Trophoblast cell (in vitro differentiated cells and primary cell): ENCODE data around the gene IGF2R.

Source experiments
- DNase-seq, 2 donors: peaks; one replicate each; pipeline ENCODE4 v3.0.0-alpha.2; 2016
- H2AFZ ChIP-seq: 2 replicates; pipeline ENCODE4 v1.6.1; 2013; ENCODE audit warnings: low read length, moderate library complexity, mild to moderate bottlenecking; ENCODE audit not compliant: insufficient read depth, poor library complexity
- H2AK5ac ChIP-seq: 2 replicates; pipeline ENCODE4 v1.6.1; 2013; ENCODE audit warnings: mild to moderate bottlenecking, low read length
- H2BK120ac ChIP-seq: 2 replicates; pipeline ENCODE4 v1.6.1; 2013; ENCODE audit warnings: low read length, mild to moderate bottlenecking, moderate library complexity; ENCODE audit not compliant: insufficient read depth, poor library complexity
- H2BK12ac ChIP-seq: 2 replicates; pipeline ENCODE4 v1.6.1; 2013; ENCODE audit warnings: mild to moderate bottlenecking, low read length, moderate library complexity
- H2BK5ac ChIP-seq: 2 replicates; pipeline ENCODE4 v1.6.1; 2013; ENCODE audit warnings: low read length, low read depth, moderate library complexity, mild to moderate bottlenecking; ENCODE audit not compliant: poor library complexity
- H3K14ac ChIP-seq: 2 replicates; pipeline ENCODE4 v1.6.1; 2013; ENCODE audit warnings: mild to moderate bottlenecking, low read length
- H3K18ac ChIP-seq: 2 replicates; pipeline ENCODE4 v1.6.1; 2013; ENCODE audit warnings: mild to moderate bottlenecking, low read length
- H3K23ac ChIP-seq: 2 replicates; pipeline ENCODE4 v1.6.1; 2013; ENCODE audit warnings: low read length
- H3K27ac ChIP-seq: 2 replicates; pipeline ENCODE4 v1.5.1; 2013; ENCODE audit warnings: low read depth, mild to moderate bottlenecking, inconsistent platforms, low read length, moderate library complexity
- H3K27me3 ChIP-seq: 2 replicates; pipeline ENCODE4 v1.6.1; 2013; ENCODE audit warnings: inconsistent platforms, mild to moderate bottlenecking, low read length, moderate library complexity; ENCODE audit not compliant: insufficient read depth
- H3K36me3 ChIP-seq, 2 experiments: 1 replicate in 1 of 2; 2 replicates in 1 of 2; pipeline ENCODE4 v1.6.1; 2013; ENCODE audit warnings: low read length in 2 of 2, mild to moderate bottlenecking in 2 of 2, moderate library complexity in 1 of 2; ENCODE audit not compliant: insufficient read depth in 2 of 2, control insufficient read depth in 1 of 2
- H3K4ac ChIP-seq: 2 replicates; pipeline ENCODE4 v1.6.1; 2013; ENCODE audit warnings: low read depth, mild to moderate bottlenecking, low read length, moderate library complexity
- H3K4me1 ChIP-seq, 2 experiments: 1 replicate in 1 of 2; 2 replicates in 1 of 2; pipeline ENCODE4 v1.6.1; 2013; ENCODE audit warnings: low read length in 2 of 2, mild to moderate bottlenecking in 2 of 2, moderate library complexity in 1 of 2; ENCODE audit not compliant: insufficient read depth in 2 of 2, control insufficient read depth in 1 of 2
- H3K4me2 ChIP-seq: 2 replicates; pipeline ENCODE4 v1.6.1; 2013; ENCODE audit warnings: inconsistent platforms, mild to moderate bottlenecking, low read length, moderate library complexity
- H3K4me3 ChIP-seq: 2 replicates; pipeline ENCODE4 v1.5.1; 2013; ENCODE audit warnings: mild to moderate bottlenecking, low read depth, low read length, inconsistent platforms
- H3K79me1 ChIP-seq: one replicate; pipeline ENCODE4 v1.6.1; 2013; ENCODE audit warnings: low read length
- H3K79me2 ChIP-seq: 2 replicates; pipeline ENCODE4 v1.6.1; 2013; ENCODE audit warnings: low read length, mild to moderate bottlenecking; ENCODE audit not compliant: control insufficient read depth, insufficient read depth, poor library complexity
- H3K9ac ChIP-seq: 2 replicates; pipeline ENCODE4 v1.6.1; 2013; ENCODE audit warnings: mild to moderate bottlenecking, low read length
- H3K9me3 ChIP-seq: 2 replicates; pipeline ENCODE4 v1.6.1; 2013; ENCODE audit warnings: low read depth, mild to moderate bottlenecking, control low read depth, inconsistent platforms, low read length; ENCODE audit not compliant: insufficient read depth
- H4K12ac ChIP-seq: 2 replicates; pipeline ENCODE4 v1.6.1; 2013; ENCODE audit warnings: low read depth, mild to moderate bottlenecking, low read length, moderate library complexity
- H4K8ac ChIP-seq: 2 replicates; pipeline ENCODE4 v1.6.1; 2013; ENCODE audit warnings: low read depth, mild to moderate bottlenecking, low read length, moderate library complexity
- H4K91ac ChIP-seq: one replicate; pipeline ENCODE4 v1.6.1; 2013; ENCODE audit warnings: low read depth, mild to moderate bottlenecking, low read length, moderate library complexity
- WGBS: extraction: QIAGEN DNeasy Blood & Tissue Kit; methylation state at CpG from one replicate; pipeline ENCODE4 v1.1.7; 2013; ENCODE audit warnings: missing lambda C conversion rate; ENCODE audit not compliant: insufficient read length, insufficient coverage; ENCODE audit errors: extremely low coverage; 5-methylcytosine and 5-hydroxymethylcytosine counted together

IGF2R gene

DNA sequence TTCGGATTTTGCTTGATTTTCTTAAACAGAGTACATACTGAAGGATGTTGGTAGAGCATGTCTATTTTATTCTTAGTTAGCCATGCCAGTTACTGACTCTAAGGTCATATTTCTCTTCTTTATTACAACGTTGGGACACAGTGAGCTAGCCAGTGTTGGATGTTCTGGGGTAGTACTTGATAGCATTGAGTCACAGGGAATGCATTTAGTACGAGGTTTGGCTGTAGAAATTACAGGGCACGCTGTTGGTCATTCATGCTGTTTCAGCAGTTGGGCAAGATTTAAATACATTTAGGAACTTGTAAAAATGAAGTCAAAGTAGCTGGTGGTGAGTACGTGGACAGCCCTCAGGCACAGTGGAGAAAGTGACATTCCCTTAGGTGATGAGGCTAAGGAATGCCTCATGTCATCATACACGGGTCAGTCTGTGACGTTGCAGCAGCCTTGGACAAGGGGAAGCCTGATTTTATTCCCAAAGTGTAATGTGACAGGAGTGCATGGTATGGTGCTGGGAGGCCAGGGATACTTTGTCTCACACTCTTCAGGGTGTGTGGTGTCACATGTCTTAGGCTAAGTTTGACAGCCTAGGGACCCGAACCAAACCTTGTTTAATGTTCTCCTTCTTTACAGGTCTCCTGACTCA is 95.0 kb downstream of the IGF2R start:
- Histone ChIP-seq H2AFZ (no peak overlapping the region), H3K18ac (no peak overlapping the region), H2BK5ac (no peak overlapping the region), H3K14ac (no peak overlapping the region), H3K9me3 (peaks cover 1% of the 10 kb centered on the region), H3K4me1 (no peaks in the 10 kb centered on the region), H3K36me3 (peaks cover 61 to 71% of the 10 kb centered on the region in 2 experiments), H3K27me3 (no peaks in the 10 kb centered on the region), H3K27ac (no peak overlapping the region), H3K23ac (no peak overlapping the region), H2BK120ac (no peak overlapping the region), H4K91ac (no peak overlapping the region), H3K9ac (no peak overlapping the region), H3K4ac (no peak overlapping the region), H3K4me3 (no peak overlapping the region), H3K79me2 (no peaks in the 10 kb centered on the region), H3K4me2 (no peak overlapping the region), H2AK5ac (no peak overlapping the region), H2BK12ac (no peak overlapping the region), H4K8ac (no peak overlapping the region), H3K79me1 (no peaks in the 10 kb centered on the region), H4K12ac (no peak overlapping the region)
- peak; percentile 96 to 98 for DNase-seq
- no CpG with 5 or more reads among the region's 8 CpGs for WGBS

GRCh38 chr6:160065200-160065599 is 96.3 kb downstream of the IGF2R start:
- no peak for DNase-seq
- no CpG with 5 or more reads among the region's 9 CpGs for WGBS
- Histone ChIP-seq H3K27ac (no peak overlapping the region), H2BK120ac (no peak overlapping the region), H4K8ac (no peak overlapping the region), H2AFZ (no peak overlapping the region), H3K4me3 (no peak overlapping the region), H3K9me3 (peaks cover 1% of the 10 kb centered on the region), H4K91ac (no peak overlapping the region), H3K27me3 (no peaks in the 10 kb centered on the region), H2BK5ac (no peak overlapping the region), H3K79me1 (no peaks in the 10 kb centered on the region), H3K18ac (no peak overlapping the region), H3K36me3 (peaks cover 63 to 71% of the 10 kb centered on the region in 2 experiments), H2BK12ac (no peak overlapping the region), H3K4me1 (no peaks in the 10 kb centered on the region), H2AK5ac (no peak overlapping the region), H3K4me2 (no peak overlapping the region), H3K9ac (no peak overlapping the region), H3K4ac (no peak overlapping the region), H3K23ac (no peak overlapping the region), H3K14ac (no peak overlapping the region), H3K79me2 (no peaks in the 10 kb centered on the region), H4K12ac (no peak overlapping the region)

DNA sequence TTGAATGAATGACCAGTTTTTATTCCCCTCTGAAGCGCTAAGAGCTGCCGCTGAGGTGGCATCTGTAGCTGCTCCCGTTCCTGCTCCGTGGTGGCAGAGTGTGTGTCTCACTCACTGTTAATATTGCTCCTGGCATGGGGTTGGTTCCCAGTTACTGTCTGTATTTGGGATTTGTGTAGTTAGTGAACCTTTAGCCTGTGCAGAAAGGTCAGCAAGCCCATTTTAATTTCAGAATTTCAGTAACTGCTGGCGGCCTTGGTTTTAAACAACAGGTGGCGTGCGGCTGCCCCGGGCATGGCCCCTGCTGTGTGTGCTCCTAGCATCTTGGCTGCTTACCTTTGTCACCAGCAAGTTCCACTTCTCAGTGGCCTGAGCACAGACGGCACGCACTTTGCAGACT is 98.7 kb downstream of the IGF2R start:
- H3K14ac ChIP-seq = no peak overlapping the region
- no peaks in the 10 kb centered on the region for H3K4me1 ChIP-seq
- WGBS = no CpG with 5 or more reads among the region's 10 CpGs

GRCh38 chr6:160068346-160068745 is 99.5 kb downstream of the IGF2R start:
- H3K4me1 ChIP-seq = no peaks in the 10 kb centered on the region
- H3K4me3 ChIP-seq = no peak overlapping the region
- no peak overlapping the region for H4K91ac ChIP-seq
- no peak overlapping the region for H2BK12ac ChIP-seq
- no peak overlapping the region for H2AK5ac ChIP-seq
- H3K36me3 ChIP-seq = peaks cover 70 to 79% of the 10 kb centered on the region in 2 experiments
- H3K27ac ChIP-seq = no peak overlapping the region
- no peaks in the 10 kb centered on the region for H3K27me3 ChIP-seq
- no peak overlapping the region for H2BK120ac ChIP-seq
- H2AFZ ChIP-seq = no peak overlapping the region
- H3K18ac ChIP-seq = no peak overlapping the region
- H3K79me2 ChIP-seq = no peaks in the 10 kb centered on the region
- H3K9ac ChIP-seq = no peak overlapping the region
- H2BK5ac ChIP-seq = no peak overlapping the region
- WGBS = no CpG with 5 or more reads among the region's 7 CpGs
- peaks cover 1% of the 10 kb centered on the region for H3K9me3 ChIP-seq
- H4K12ac ChIP-seq = no peak overlapping the region
- no peaks in the 10 kb centered on the region for H3K79me1 ChIP-seq
- no peak overlapping the region for H3K4ac ChIP-seq
- no peak overlapping the region for H4K8ac ChIP-seq
- no peak for DNase-seq
- no peak overlapping the region for H3K14ac ChIP-seq
- no peak overlapping the region for H3K23ac ChIP-seq
- no peak overlapping the region for H3K4me2 ChIP-seq

More for the DNA sequence above, 98.7 kb downstream of the IGF2R start:
- Histone ChIP-seq H2BK5ac (no peak overlapping the region), H3K23ac (no peak overlapping the region), H3K9ac (no peak overlapping the region), H4K12ac (no peak overlapping the region), H3K27ac (no peak overlapping the region), H3K4me3 (no peak overlapping the region), H2BK12ac (no peak overlapping the region), H3K18ac (no peak overlapping the region), H3K79me2 (no peaks in the 10 kb centered on the region), H3K9me3 (peaks cover 1% of the 10 kb centered on the region), H3K79me1 (no peaks in the 10 kb centered on the region), H2AK5ac (no peak overlapping the region), H3K27me3 (no peaks in the 10 kb centered on the region), H4K91ac (no peak overlapping the region), H3K4me2 (no peak overlapping the region), H2BK120ac (no peak overlapping the region), H4K8ac (no peak overlapping the region), H2AFZ (no peak overlapping the region), H3K4ac (no peak overlapping the region), H3K36me3 (peaks cover 67 to 76% of the 10 kb centered on the region in 2 experiments)
- DNase-seq = no peak
